Keratinocyte (primary cell): ENCODE data around the gene DISC1.
A peak's percentile ranks its signal among the peaks of the same experiment; 100 is the strongest.

Source experiments
- EZH2 ChIP-seq: IDR thresholded peaks from one replicate; pipeline ENCODE4 v1.6.1; 2012; ENCODE audit warnings: inconsistent platforms, mild to moderate bottlenecking, low read length, moderate library complexity
- TF ChIP-seq, protein P1 (sequence below), 3 experiments: IDR thresholded peaks in 1 of 3; conservative IDR thresholded peaks in 1 of 3; optimal IDR thresholded peaks in 1 of 3; 2 replicates in 2 of 3; 3 replicates in 1 of 3; pipeline versions ENCODE3 to v1.5.1; 2011; ENCODE audit warnings: low read length in 3 of 3, mild to moderate bottlenecking in 3 of 3, moderate library complexity in 2 of 3, control low read depth in 1 of 3, inconsistent platforms in 1 of 3; ENCODE audit not compliant: insufficient read depth in 2 of 3; ENCODE audit errors: extremely low read depth in 1 of 3

DNA sequence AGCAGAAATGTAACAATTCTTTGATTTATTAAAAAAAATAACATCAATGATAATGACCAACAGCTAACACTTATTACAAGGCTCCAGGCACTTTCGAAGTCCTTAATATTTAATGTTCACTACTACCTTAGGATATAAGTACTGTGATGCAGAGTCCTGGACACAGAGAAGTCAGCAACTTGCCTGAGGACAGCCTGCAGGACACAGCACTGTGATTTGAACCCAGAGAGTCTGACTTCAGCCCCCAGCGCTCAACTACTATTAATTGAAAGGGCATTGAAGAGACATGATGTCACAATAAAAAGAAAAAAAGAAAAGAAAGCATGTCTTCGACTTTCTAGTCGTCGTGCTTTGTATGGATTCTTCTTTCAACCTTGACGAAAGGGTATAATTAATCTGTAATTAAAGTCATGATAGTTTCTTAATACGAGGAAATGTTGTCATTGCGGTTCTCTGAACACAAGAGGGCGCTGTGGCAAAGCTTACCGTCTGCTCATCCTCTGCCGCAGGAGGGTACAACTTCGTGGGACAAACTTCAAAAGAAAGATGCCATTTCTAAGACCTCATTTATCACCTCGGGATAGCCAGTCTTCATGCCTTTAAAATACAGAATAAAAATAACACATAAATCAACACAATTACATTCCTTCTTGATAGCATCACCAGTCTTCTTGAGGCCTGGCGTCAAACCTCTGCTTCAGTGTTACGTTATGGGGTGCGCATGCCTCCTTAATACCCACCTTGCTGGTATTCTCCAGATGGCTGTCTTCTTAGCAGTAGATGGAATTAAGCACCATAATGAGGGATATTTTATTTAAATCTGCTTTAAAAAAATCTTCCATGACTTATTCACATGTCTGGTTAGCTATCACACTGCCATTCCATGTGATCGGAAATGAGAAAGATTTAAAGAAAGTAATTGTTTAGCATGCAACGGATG is 240.1 kb downstream of the DISC1 start:
- TF ChIP-seq, protein P1, sequence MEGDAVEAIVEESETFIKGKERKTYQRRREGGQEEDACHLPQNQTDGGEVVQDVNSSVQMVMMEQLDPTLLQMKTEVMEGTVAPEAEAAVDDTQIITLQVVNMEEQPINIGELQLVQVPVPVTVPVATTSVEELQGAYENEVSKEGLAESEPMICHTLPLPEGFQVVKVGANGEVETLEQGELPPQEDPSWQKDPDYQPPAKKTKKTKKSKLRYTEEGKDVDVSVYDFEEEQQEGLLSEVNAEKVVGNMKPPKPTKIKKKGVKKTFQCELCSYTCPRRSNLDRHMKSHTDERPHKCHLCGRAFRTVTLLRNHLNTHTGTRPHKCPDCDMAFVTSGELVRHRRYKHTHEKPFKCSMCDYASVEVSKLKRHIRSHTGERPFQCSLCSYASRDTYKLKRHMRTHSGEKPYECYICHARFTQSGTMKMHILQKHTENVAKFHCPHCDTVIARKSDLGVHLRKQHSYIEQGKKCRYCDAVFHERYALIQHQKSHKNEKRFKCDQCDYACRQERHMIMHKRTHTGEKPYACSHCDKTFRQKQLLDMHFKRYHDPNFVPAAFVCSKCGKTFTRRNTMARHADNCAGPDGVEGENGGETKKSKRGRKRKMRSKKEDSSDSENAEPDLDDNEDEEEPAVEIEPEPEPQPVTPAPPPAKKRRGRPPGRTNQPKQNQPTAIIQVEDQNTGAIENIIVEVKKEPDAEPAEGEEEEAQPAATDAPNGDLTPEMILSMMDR (optimal IDR thresholded peaks at IDR 0.05 in 1 of 3, IDR thresholded peaks at IDR 0.05 in 1 of 3, conservative IDR thresholded peaks at IDR 0.05 in 1 of 3; ENCODE audit: extremely low read depth in 1 of 3, insufficient read depth in 2 of 3, low read length in 3 of 3) = peak; percentile 77 to 84 (median 83)
- TF ChIP-seq EZH2 = no peak
